Mucosa of gallbladder (tissue), 1 donor: ENCODE measurements around the gene GLO1. TPM values are rescaled to one million over a fixed set of nuclear protein-coding genes. Genes with fewer than 3 reads are reported as not detected.
A peak's percentile ranks its signal among the peaks of the same experiment; 100 is the strongest.

ENCODE experiments used
- DNase-seq: peaks from one replicate; pipeline ENCODE4 v3.0.0-alpha.2; 2020; ENCODE audit warnings: low spot score
- total RNA-seq: library from RNA; stranded (reverse); gene quantifications from one replicate; pipeline ENCODE4 v1.2.1, GENCODE V29; 2021
- donor health status: DM: no; HTN: no; CAD: no.

Gene GLO1
- total RNA-seq, 1 donor from 2014 or later: 62.9 TPM

GRCh38 chr6:38671885-38672467, 31.0 kb downstream of the GLO1 start:
- peak; percentile 18 for DNase-seq

GRCh38 chr6:38658418-38659167, 44.4 kb downstream of the GLO1 start:
- DNase-seq: no peak

GRCh38 chr6:38656896-38657295, 46.0 kb downstream of the GLO1 start:
- no peak for DNase-seq

GRCh38 chr6:38654263-38654662, 48.7 kb downstream of the GLO1 start:
- no peak for DNase-seq

- no peak for DNase-seq
Measured at GRCh38 chr6:38651121-38651784, 51.7 kb downstream of the GLO1 start.

GRCh38 chr6:38650207-38650752, 52.7 kb downstream of the GLO1 start:
- no peak for DNase-seq

- no peak for DNase-seq
Measured at GRCh38 chr6:38649744-38650143, 53.2 kb downstream of the GLO1 start.

GRCh38 chr6:38648629-38649028, 54.3 kb downstream of the GLO1 start:
- no peak for DNase-seq

GRCh38 chr6:38646166-38646878, 56.6 kb downstream of the GLO1 start:
- DNase-seq: no peak

- DNase-seq: no peak
Measured at GRCh38 chr6:38644951-38645350, 58.0 kb downstream of the GLO1 start.

GRCh38 chr6:38640216-38640909, 62.6 kb downstream of the GLO1 start:
- no peak for DNase-seq

GRCh38 chr6:38639498-38640215, 63.3 kb downstream of the GLO1 start, which contains the start of gene BTBD9:
Gene BTBD9 (minus strand): TSS chr6:38639929.
- peak; percentile 83 for DNase-seq

- DNase-seq: peak; percentile 49
Measured at GRCh38 chr6:38638941-38639497, 63.9 kb downstream of the GLO1 start.

GRCh38 chr6:38637756-38638155, 65.2 kb downstream of the GLO1 start:
- DNase-seq: no peak

- DNase-seq: no peak
Measured at GRCh38 chr6:38636027-38636426, 66.9 kb downstream of the GLO1 start.

GRCh38 chr6:38634518-38634917, 68.4 kb downstream of the GLO1 start:
- DNase-seq: no peak

- DNase-seq: no peak
Measured at GRCh38 chr6:38632490-38632889, 70.5 kb downstream of the GLO1 start.

- DNase-seq: no peak
Measured at GRCh38 chr6:38631186-38631783, 71.7 kb downstream of the GLO1 start.
